Loucy (cell line): ENCODE data around the gene CNTNAP2.

Experiments used
- H2AFZ ChIP-seq: fragments of 200-600 bp; sonication (generic); 2 replicates; pipeline ENCODE4 v1.6.0; 2016; ENCODE audit warnings: antibody characterized with exemption, mild to moderate bottlenecking, low read length, moderate library complexity
- H3F3A ChIP-seq: fragments of 200-600 bp; 2 replicates; pipeline ENCODE4 v1.6.0; 2016; ENCODE audit warnings: antibody characterized with exemption, low read depth, mild to moderate bottlenecking
- H3K27me3 ChIP-seq: fragments of 200-600 bp; sonication (generic); 2 replicates; pipeline ENCODE4 v1.6.1; 2014; ENCODE audit warnings: low read length, mild to moderate bottlenecking; ENCODE audit not compliant: insufficient read depth, poor library complexity, severe bottlenecking
- H3K36me3 ChIP-seq: fragments of 200-600 bp; sonication (generic); 2 replicates; pipeline ENCODE4 v1.6.1; 2016; ENCODE audit warnings: low read length; ENCODE audit not compliant: insufficient read depth
- H3K4me1 ChIP-seq: fragments of 200-600 bp; sonication (generic); 2 replicates; pipeline ENCODE4 v1.5.1; 2014; ENCODE audit warnings: low read length, mild to moderate bottlenecking; ENCODE audit not compliant: insufficient read depth, poor library complexity, severe bottlenecking
- H3K4me2 ChIP-seq: fragments of 200-600 bp; sonication (generic); 2 replicates; pipeline ENCODE4 v1.6.0; 2014; ENCODE audit warnings: antibody characterized with exemption, low read length, low read depth, mild to moderate bottlenecking; ENCODE audit not compliant: poor library complexity, severe bottlenecking
- H3K4me3 ChIP-seq: fragments of 200-600 bp; sonication (generic); 2 replicates; pipeline ENCODE4 v1.5.1; 2014; ENCODE audit warnings: low read length, mild to moderate bottlenecking, mixed read lengths; ENCODE audit not compliant: poor library complexity, severe bottlenecking
- H3K79me2 ChIP-seq: fragments of 200-600 bp; sonication (generic); 2 replicates; pipeline ENCODE4 v1.6.1; 2014; ENCODE audit warnings: low read length; ENCODE audit not compliant: insufficient read depth
- H3K9ac ChIP-seq: fragments of 200-600 bp; sonication (generic); 2 replicates; pipeline ENCODE4 v1.6.0; 2014; ENCODE audit warnings: mild to moderate bottlenecking, low read depth, low read length, moderate library complexity; ENCODE audit not compliant: poor library complexity, severe bottlenecking
- H3K9me2 ChIP-seq: fragments of 200-600 bp; sonication (generic); replicated peaks from 2 replicates; pipeline ENCODE4 v1.6.1; 2016; ENCODE audit warnings: low read depth, low read length, mixed read lengths
- H3K9me3 ChIP-seq: fragments of 200-600 bp; sonication (generic); 2 replicates; pipeline ENCODE4 v1.6.1; 2014; ENCODE audit warnings: mild to moderate bottlenecking, antibody characterized with exemption, low read length, low read depth; ENCODE audit not compliant: insufficient read depth
- H4K20me1 ChIP-seq: fragments of 200-600 bp; sonication (generic); 2 replicates; pipeline ENCODE4 v1.6.0; 2014; ENCODE audit warnings: antibody characterized with exemption, low read length, mild to moderate bottlenecking; ENCODE audit not compliant: insufficient read depth, poor library complexity, severe bottlenecking
- EZH2phosphoT487 ChIP-seq: fragments of 200-600 bp; IDR thresholded peaks from 2 replicates; pipeline ENCODE4 v1.6.1; 2018; ENCODE audit warnings: antibody characterized with exemption, mild to moderate bottlenecking, moderate library complexity, borderline replicate concordance
- TF ChIP-seq, protein P1 (sequence below): fragments of 200-600 bp; sonication (generic); conservative IDR thresholded peaks from 2 replicates; pipeline ENCODE4 v1.5.1; 2014; ENCODE audit warnings: mild to moderate bottlenecking, antibody characterized with exemption, low read length

CNTNAP2 gene

DNA sequence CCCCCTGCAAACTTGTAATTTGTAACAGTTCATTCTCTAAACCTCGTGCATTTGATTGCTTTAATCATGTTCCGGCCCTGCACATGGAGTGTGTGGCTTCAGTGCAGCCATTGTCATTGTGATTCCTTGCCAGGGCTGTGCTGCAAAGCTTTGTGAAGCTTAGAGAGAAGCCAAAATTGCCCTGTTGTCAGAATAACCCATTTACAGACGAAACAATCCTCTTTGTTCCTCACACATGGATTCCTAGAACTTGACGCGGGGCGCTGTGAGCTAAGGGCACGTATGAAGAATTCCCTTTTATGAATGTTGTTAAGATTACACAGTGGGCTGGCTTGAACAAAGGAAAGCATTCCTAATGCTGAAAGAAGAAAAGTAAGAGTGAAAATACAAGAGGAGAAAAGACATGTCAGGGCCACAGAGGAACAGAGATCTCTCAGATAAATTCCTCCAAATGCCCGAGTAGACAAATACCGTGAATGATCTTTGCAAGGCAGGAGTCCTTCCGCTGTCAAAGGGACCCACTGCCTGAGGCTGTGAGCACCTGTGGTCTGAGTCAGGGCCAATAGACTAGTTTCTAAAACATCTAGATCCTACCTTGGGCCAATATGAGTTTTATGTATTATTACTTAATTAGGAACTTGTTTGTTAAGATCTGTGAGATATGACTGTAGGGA is 2268.5 kb downstream of the CNTNAP2 start:
- Histone ChIP-seq H3K27me3 (no peaks in the 10 kb centered on the region), H3K36me3 (no peaks in the 10 kb centered on the region), H3K9me2 (no peaks in the 10 kb centered on the region), H3K9me3 (peaks cover 7% of the 10 kb centered on the region; the same call in 1 of the 2 replicates), H3F3A (no peaks in the 10 kb centered on the region), H3K4me2 (no peak overlapping the region), H3K79me2 (no peaks in the 10 kb centered on the region), H3K4me1 (no peaks in the 10 kb centered on the region), H3K9ac (no peak overlapping the region), H3K4me3 (no peak overlapping the region), H2AFZ (no peak overlapping the region), H4K20me1 (no peaks in the 10 kb centered on the region)
- TF ChIP-seq, protein P1, sequence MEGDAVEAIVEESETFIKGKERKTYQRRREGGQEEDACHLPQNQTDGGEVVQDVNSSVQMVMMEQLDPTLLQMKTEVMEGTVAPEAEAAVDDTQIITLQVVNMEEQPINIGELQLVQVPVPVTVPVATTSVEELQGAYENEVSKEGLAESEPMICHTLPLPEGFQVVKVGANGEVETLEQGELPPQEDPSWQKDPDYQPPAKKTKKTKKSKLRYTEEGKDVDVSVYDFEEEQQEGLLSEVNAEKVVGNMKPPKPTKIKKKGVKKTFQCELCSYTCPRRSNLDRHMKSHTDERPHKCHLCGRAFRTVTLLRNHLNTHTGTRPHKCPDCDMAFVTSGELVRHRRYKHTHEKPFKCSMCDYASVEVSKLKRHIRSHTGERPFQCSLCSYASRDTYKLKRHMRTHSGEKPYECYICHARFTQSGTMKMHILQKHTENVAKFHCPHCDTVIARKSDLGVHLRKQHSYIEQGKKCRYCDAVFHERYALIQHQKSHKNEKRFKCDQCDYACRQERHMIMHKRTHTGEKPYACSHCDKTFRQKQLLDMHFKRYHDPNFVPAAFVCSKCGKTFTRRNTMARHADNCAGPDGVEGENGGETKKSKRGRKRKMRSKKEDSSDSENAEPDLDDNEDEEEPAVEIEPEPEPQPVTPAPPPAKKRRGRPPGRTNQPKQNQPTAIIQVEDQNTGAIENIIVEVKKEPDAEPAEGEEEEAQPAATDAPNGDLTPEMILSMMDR: no peak
- no peak for TF ChIP-seq EZH2phosphoT487

DNA sequence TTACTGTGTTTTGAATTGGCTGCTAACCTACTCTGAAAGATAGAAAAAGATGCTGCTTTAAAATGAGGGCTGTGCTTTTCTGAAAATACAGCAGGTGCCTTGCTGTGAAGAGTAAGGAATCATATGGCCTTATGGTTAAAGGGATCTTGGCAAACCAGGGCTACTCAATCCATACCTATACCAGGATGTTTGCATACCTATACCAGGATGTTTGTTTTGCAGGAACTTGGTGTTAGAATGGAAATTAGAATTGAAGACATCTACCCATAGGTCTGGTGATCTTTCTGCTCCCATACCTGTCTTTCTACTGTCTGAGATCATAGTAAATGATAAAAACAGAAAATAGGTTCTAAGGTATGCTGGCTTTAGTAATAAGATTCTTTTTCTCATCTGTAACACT is 2273.8 kb downstream of the CNTNAP2 start:
- no peaks in the 10 kb centered on the region for H3K79me2 ChIP-seq
- H4K20me1 ChIP-seq: no peaks in the 10 kb centered on the region
- H3K27me3 ChIP-seq: no peaks in the 10 kb centered on the region
- no peaks in the 10 kb centered on the region for H3K36me3 ChIP-seq
- H3K9ac ChIP-seq: no peak overlapping the region
- no peaks in the 10 kb centered on the region for H3F3A ChIP-seq
- H2AFZ ChIP-seq: no peak overlapping the region
- H3K9me3 ChIP-seq: peaks cover 4% of the 10 kb centered on the region; the same call in 1 of the 2 replicates
- TF ChIP-seq, protein P1: no peak
- TF ChIP-seq EZH2phosphoT487: no peak
- H3K9me2 ChIP-seq: no peaks in the 10 kb centered on the region
- H3K4me2 ChIP-seq: no peak overlapping the region
- no peak overlapping the region for H3K4me3 ChIP-seq
- H3K4me1 ChIP-seq: no peaks in the 10 kb centered on the region

DNA sequence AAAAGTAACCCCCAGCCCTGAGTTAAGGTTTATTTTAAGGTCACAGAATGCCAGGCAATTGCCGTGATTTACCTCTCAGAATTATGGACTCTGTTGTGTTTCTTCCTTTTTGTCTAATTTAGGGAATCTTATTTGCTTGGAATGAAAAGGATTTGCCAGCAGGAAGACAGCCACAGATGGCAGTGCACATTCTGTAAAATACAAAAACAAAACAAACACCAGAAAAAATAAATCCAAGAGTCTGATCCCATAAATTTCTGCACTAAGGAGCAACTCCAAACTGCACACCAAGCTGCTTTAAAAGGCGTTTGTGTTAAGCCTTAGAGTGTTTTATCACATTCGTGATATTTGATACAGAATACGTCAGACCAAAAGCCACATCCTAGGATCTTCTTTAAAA is 2275.0 kb downstream of the CNTNAP2 start:
- no peaks in the 10 kb centered on the region for H3F3A ChIP-seq
- H3K4me2 ChIP-seq: no peak overlapping the region
- H3K36me3 ChIP-seq: no peaks in the 10 kb centered on the region
- no peak overlapping the region for H2AFZ ChIP-seq
- no peak overlapping the region for H3K4me3 ChIP-seq
- H3K27me3 ChIP-seq: no peaks in the 10 kb centered on the region
- H3K9me3 ChIP-seq: peaks cover 8% of the 10 kb centered on the region; the same call in 1 of the 2 replicates
- no peaks in the 10 kb centered on the region for H3K9me2 ChIP-seq
- H4K20me1 ChIP-seq: no peaks in the 10 kb centered on the region
- no peaks in the 10 kb centered on the region for H3K79me2 ChIP-seq
- H3K4me1 ChIP-seq: no peaks in the 10 kb centered on the region
- no peak overlapping the region for H3K9ac ChIP-seq
- TF ChIP-seq, protein P1: no peak
